SK-N-SH treated with all-trans-retinoic acid at 6 μM for 48 hours (cell line): Measurements from ENCODE around the gene SLC17A9.

Experiments
- ATAC-seq: fragments of 200-7000 bp; cut with Tn5 transposase; 3 replicates; pipeline ENCODE4 v1.9.1; 2020; ENCODE audit warnings: mild to moderate bottlenecking, moderate library complexity
- ARNTL ChIP-seq: fragments of 450-650 bp; formaldehyde crosslinking; IDR thresholded peaks from 2 replicates; pipeline ENCODE4 v1.5.0; 2020; ENCODE audit warnings: low read depth, mild to moderate bottlenecking, moderate library complexity, borderline replicate concordance
- BACH2 ChIP-seq: fragments of 250-450 bp; sonication (Bioruptor Pico); IDR thresholded peaks from 2 replicates; pipeline ENCODE4 v1.9.0; 2021; ENCODE audit warnings: mild to moderate bottlenecking, borderline replicate concordance
- CSDC2 ChIP-seq: fragments of 250-450 bp; sonication (Bioruptor Pico); IDR thresholded peaks from 2 replicates; pipeline ENCODE4 v1.5.0; 2020; ENCODE audit warnings: mild to moderate bottlenecking, moderate library complexity
- ESRRG ChIP-seq: fragments of 250-450 bp; sonication (Bioruptor Pico); IDR thresholded peaks from 2 replicates; pipeline ENCODE4 v1.6.1; 2021; ENCODE audit warnings: mild to moderate bottlenecking
- GLIS3 ChIP-seq: fragments of 250-450 bp; sonication (Bioruptor Pico); IDR thresholded peaks from 2 replicates; pipeline ENCODE4 v1.5.0; 2020; ENCODE audit warnings: mild to moderate bottlenecking, moderate library complexity
- ISL1 ChIP-seq: fragments of 250-450 bp; sonication (Bioruptor Pico); IDR thresholded peaks from 2 replicates; pipeline ENCODE4 v2.1.2; 2022; ENCODE audit warnings: mild to moderate bottlenecking, moderate library complexity
- OSR1 ChIP-seq: fragments of 250-450 bp; sonication (Bioruptor Pico); IDR thresholded peaks from 2 replicates; pipeline ENCODE4 v1.8.0; 2022; ENCODE audit warnings: moderate library complexity, mild to moderate bottlenecking, inconsistent platforms
- PATZ1 ChIP-seq: fragments of 250-450 bp; sonication (Bioruptor Pico); IDR thresholded peaks from 2 replicates; pipeline ENCODE4 v1.8.0; 2020; ENCODE audit warnings: mild to moderate bottlenecking, moderate library complexity, borderline replicate concordance
- POU6F1 ChIP-seq: fragments of 250-450 bp; sonication (Bioruptor Pico); IDR thresholded peaks from 2 replicates; pipeline ENCODE4 v1.8.0; 2021; ENCODE audit warnings: low read depth, mild to moderate bottlenecking, moderate library complexity, borderline replicate concordance
- PPARA ChIP-seq: fragments of 250-450 bp; sonication (Bioruptor Pico); IDR thresholded peaks from 2 replicates; pipeline ENCODE4 v1.5.0; 2020; ENCODE audit warnings: mild to moderate bottlenecking, borderline replicate concordance
- RARB ChIP-seq: fragments of 250-450 bp; sonication (Bioruptor Pico); IDR thresholded peaks from 2 replicates; pipeline ENCODE4 v1.8.0; 2021; ENCODE audit warnings: mild to moderate bottlenecking, moderate library complexity
- SNAI2 ChIP-seq: fragments of 250-450 bp; sonication (Bioruptor Pico); IDR thresholded peaks from 2 replicates; pipeline ENCODE4 v1.5.0; 2020; ENCODE audit warnings: mild to moderate bottlenecking, moderate library complexity
- TCF4 ChIP-seq: fragments of 250-450 bp; sonication (Bioruptor Pico); IDR thresholded peaks from 2 replicates; pipeline ENCODE4 v1.8.0; 2021; ENCODE audit warnings: mild to moderate bottlenecking, moderate library complexity, borderline replicate concordance
- TOX ChIP-seq: fragments of 250-450 bp; sonication (Bioruptor Pico); IDR thresholded peaks from 2 replicates; pipeline ENCODE4 v1.8.0; 2021; ENCODE audit warnings: mild to moderate bottlenecking, moderate library complexity, borderline replicate concordance
- TSHZ2 ChIP-seq: fragments of 250-450 bp; sonication (Bioruptor Pico); IDR thresholded peaks from 2 replicates; pipeline ENCODE4 v1.5.0; 2020; ENCODE audit warnings: mild to moderate bottlenecking, moderate library complexity
- ZC3H10 ChIP-seq: fragments of 250-450 bp; sonication (Bioruptor Pico); IDR thresholded peaks from 2 replicates; pipeline ENCODE4 v1.5.1; 2021; ENCODE audit warnings: mild to moderate bottlenecking, moderate library complexity
- ZFP3 ChIP-seq: fragments of 250-450 bp; sonication (Bioruptor Pico); IDR thresholded peaks from 2 replicates; pipeline ENCODE4 v1.5.0; 2020; ENCODE audit warnings: mild to moderate bottlenecking, moderate library complexity
- ZFP30 ChIP-seq: fragments of 450-650 bp; formaldehyde crosslinking; IDR thresholded peaks from 2 replicates; pipeline ENCODE4 v1.5.0; 2022; ENCODE audit warnings: mild to moderate bottlenecking, moderate library complexity
- ZNF565 ChIP-seq: fragments of 450-650 bp; formaldehyde crosslinking; conservative IDR thresholded peaks from 2 replicates; pipeline ENCODE4 v1.5.0; 2020; ENCODE audit warnings: low read depth, mild to moderate bottlenecking, moderate library complexity
- ZNF70 ChIP-seq: fragments of 450-650 bp; formaldehyde crosslinking; IDR thresholded peaks from 2 replicates; pipeline ENCODE4 v1.5.0; 2020; ENCODE audit warnings: mild to moderate bottlenecking, moderate library complexity
- ZNF8 ChIP-seq: fragments of 450-650 bp; formaldehyde crosslinking; IDR thresholded peaks from 2 replicates; pipeline ENCODE4 v1.5.0; 2020; ENCODE audit warnings: mild to moderate bottlenecking, moderate library complexity
- TF ChIP-seq, protein P1 (sequence below): fragments of 250-450 bp; sonication (Bioruptor Pico); IDR thresholded peaks from 2 replicates; pipeline ENCODE4 v1.5.1; 2021; ENCODE audit warnings: mild to moderate bottlenecking, moderate library complexity
- TF ChIP-seq, protein P2 (sequence below): fragments of 250-450 bp; sonication (Bioruptor Pico); IDR thresholded peaks from 2 replicates; pipeline ENCODE4 v1.5.1; 2020; ENCODE audit warnings: low read depth, mild to moderate bottlenecking, moderate library complexity

Gene SLC17A9

DNA sequence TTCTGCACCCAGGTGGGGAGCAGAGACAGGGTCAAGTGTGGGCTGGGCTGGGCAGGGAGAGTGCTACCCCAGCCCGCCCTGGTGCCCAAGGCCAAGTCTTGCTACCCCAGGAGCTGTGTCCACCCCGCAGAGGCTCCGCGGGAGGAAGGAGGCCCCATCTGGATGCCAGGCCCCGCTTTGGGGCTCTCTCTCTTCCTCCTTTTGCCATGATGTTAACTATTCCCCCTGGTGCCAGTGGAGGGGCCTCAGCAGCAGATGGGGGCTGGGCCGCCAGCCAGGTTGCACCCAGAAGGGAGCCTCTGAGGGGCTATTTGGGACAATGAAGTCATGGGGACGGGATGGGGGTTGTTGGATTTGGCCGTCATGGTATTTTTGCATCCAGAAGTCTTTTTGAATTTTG is 9.3 kb downstream of the SLC17A9 start:
- no peak for ATAC-seq
- TF ChIP-seq CSDC2 (no peak), ZNF8 (CRISPR knock-in tag) (no peak), SNAI2 (no peak), RARB (no peak), OSR1 (no peak), ZNF70 (CRISPR knock-in tag) (no peak), ZFP3 (CRISPR knock-in tag) (no peak), ESRRG (CRISPR knock-in tag) (no peak), ZFP30 (CRISPR knock-in tag) (no peak), TCF4 (no peak), GLIS3 (CRISPR knock-in tag) (no peak), ZNF565 (CRISPR knock-in tag) (no peak), TOX (CRISPR knock-in tag) (no peak), BACH2 (CRISPR knock-in tag) (no peak), ARNTL (CRISPR knock-in tag) (no peak)
- TF ChIP-seq, protein P1, sequence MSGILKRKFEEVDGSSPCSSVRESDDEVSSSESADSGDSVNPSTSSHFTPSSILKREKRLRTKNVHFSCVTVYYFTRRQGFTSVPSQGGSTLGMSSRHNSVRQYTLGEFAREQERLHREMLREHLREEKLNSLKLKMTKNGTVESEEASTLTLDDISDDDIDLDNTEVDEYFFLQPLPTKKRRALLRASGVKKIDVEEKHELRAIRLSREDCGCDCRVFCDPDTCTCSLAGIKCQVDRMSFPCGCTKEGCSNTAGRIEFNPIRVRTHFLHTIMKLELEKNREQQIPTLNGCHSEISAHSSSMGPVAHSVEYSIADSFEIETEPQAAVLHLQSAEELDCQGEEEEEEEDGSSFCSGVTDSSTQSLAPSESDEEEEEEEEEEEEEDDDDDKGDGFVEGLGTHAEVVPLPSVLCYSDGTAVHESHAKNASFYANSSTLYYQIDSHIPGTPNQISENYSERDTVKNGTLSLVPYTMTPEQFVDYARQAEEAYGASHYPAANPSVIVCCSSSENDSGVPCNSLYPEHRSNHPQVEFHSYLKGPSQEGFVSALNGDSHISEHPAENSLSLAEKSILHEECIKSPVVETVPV (CRISPR knock-in tag), result no peak
- TF ChIP-seq, protein P2, sequence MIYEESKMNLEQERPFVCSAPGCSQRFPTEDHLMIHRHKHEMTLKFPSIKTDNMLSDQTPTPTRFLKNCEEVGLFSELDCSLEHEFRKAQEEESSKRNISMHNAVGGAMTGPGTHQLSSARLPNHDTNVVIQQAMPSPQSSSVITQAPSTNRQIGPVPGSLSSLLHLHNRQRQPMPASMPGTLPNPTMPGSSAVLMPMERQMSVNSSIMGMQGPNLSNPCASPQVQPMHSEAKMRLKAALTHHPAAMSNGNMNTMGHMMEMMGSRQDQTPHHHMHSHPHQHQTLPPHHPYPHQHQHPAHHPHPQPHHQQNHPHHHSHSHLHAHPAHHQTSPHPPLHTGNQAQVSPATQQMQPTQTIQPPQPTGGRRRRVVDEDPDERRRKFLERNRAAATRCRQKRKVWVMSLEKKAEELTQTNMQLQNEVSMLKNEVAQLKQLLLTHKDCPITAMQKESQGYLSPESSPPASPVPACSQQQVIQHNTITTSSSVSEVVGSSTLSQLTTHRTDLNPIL (CRISPR knock-in tag), result no peak

DNA sequence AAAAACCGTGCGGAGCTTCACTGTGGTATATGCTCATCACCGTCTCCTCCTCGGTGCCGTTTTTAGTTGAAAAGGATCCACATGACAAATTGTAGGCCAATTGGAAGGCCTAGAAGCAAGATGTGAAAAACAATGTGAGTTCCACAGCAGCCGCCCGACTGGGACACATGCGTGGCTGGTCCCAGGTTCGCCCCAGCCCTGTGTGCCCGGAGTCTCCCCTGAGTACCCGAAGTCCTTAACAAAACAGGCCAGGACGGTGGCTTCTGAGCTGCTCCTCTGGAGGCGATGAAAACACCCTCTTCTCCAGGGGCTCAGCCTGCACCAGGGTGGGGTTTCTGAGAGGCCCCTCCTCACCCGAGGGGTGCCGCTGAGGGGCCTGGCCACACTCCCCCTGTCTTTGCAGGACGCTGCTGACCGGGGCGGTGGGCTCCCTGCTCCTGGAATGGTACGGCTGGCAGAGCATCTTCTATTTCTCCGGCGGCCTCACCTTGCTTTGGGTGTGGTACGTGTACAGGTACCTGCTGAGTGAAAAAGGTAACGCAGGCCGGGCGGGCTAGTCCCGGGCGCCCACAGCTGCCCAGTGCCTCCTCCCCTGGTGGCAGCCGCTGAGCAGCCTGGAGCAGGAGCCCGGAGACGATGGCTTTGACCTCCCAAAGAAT is 9.8 kb downstream of the SLC17A9 start:
- TF ChIP-seq ZNF70 (CRISPR knock-in tag) (no peak), ZC3H10 (CRISPR knock-in tag) (no peak), ZNF8 (CRISPR knock-in tag) (no peak), TCF4 (no peak), ARNTL (CRISPR knock-in tag) (no peak), ESRRG (CRISPR knock-in tag) (no peak), RARB (no peak), POU6F1 (CRISPR knock-in tag) (no peak), SNAI2 (no peak), TSHZ2 (no peak), TOX (CRISPR knock-in tag) (no peak)
- TF ChIP-seq, protein P2 (CRISPR knock-in tag), result no peak
- ATAC-seq, result no peak

DNA sequence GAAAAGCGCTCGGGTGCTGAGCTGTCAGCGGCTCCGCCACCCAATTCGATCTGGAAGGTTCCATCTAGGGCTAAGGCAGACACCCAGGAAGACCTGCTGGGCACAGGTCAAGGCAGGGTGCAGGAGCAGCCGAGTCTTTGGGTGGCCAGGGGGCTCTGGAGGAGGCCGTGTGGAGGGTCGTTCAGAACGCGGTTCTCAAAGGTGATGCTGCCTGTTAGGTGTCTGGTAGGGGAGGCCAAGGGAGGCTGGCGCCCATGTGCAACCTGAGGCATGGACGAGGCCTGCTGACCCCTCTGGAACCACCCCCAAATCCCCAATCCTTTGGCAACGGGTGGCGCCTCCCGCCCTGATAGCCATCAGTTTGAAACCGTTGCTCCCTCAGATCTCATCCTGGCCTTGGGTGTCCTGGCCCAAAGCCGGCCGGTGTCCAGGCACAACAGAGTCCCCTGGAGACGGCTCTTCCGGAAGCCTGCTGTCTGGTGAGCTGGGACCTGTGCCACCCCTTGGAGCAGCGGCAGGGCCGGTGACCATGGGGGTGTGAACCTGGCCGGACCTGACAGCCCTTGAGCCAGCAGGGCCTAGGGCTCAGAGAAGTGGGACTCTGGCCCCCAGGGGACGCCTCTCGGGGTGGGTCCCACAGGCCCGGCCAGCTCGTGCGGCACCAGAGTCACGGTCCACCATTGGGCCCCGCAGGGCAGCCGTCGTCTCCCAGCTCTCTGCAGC is 10.5 kb downstream of the SLC17A9 start:
- ATAC-seq, result no peak
- TF ChIP-seq PATZ1 (CRISPR knock-in tag) (no peak), OSR1 (no peak), POU6F1 (CRISPR knock-in tag) (no peak), ZFP30 (CRISPR knock-in tag) (no peak), TCF4 (no peak), SNAI2 (no peak), ZNF70 (CRISPR knock-in tag) (no peak), PPARA (CRISPR knock-in tag) (no peak), GLIS3 (CRISPR knock-in tag) (no peak), TOX (CRISPR knock-in tag) (no peak), BACH2 (CRISPR knock-in tag) (no peak), ISL1 (no peak), ZNF8 (CRISPR knock-in tag) (no peak)
